Adrenal gland (tissue), 12 donors: ENCODE data around the gene PIP4K2C. TPM values are rescaled to one million over a fixed set of nuclear protein-coding genes. Genes with fewer than 3 reads are reported as not detected.
"Not testable (repeated sequence)": the region's sequence is repeated elsewhere in the genome, so short reads cannot be mapped to it uniquely, and the experiment has no call there.

Source experiments
- DNase-seq, 7 donors: peaks; one replicate each; pipeline ENCODE4 v3.0.0-alpha.2; 2019 to 2020
- H3K27ac ChIP-seq, 5 donors: fragments of 200-600 bp; sonication (generic) in 4 of 5; 1 replicate in 3 of 5; 2 replicates in 2 of 5; pipeline versions ENCODE4 v1.5.1 to v1.8.0; 2016 to 2020; ENCODE audit warnings: mild to moderate bottlenecking in 1 of 5
- H3K27me3 ChIP-seq: fragments of 200-600 bp; 2 replicates; pipeline ENCODE4 v1.8.0; 2021
- H3K36me3 ChIP-seq, 2 donors: fragments of 200-600 bp; replicated peaks in 1 of 2; 1 replicate in 1 of 2; 2 replicates in 1 of 2; pipeline versions ENCODE4 v1.5.1 to v1.8.0; 2018 to 2022
- H3K4me1 ChIP-seq, 2 donors: fragments of 200-600 bp; replicated peaks in 1 of 2; 1 replicate in 1 of 2; 2 replicates in 1 of 2; pipeline versions ENCODE4 v1.5.1 to v1.8.0; 2018 to 2021
- H3K4me3 ChIP-seq, 4 donors: fragments of 200-600 bp; sonication (generic) in 3 of 4; one replicate each; pipeline ENCODE4 v1.5.1; 2016 to 2018
- H3K9me3 ChIP-seq, 3 donors: fragments of 200-600 bp; sonication (generic) in 1 of 3; replicated peaks in 1 of 3; 1 replicate in 2 of 3; 2 replicates in 1 of 3; pipeline versions ENCODE4 v1.5.1 to v1.8.0; 2016 to 2021
- POLR2A ChIP-seq, 2 donors: fragments of 450-650 bp; IDR thresholded peaks; one replicate each; pipeline ENCODE4 v1.6.1; 2017; ENCODE audit warnings: antibody characterized with exemption in 2 of 2, mild to moderate bottlenecking in 2 of 2, moderate library complexity in 1 of 2
- WGBS, 4 donors: extraction: QIAGEN DNeasy Blood & Tissue Kit in 2 of 4; methylation state at CpG; one replicate each; pipeline versions ENCODE4 v1.1.5 to v1.1.7; 2013 to 2017; 5-methylcytosine and 5-hydroxymethylcytosine counted together
- intact Hi-C, 2 donors: fragments of 100-400 bp; cut with DNase I; formaldehyde crosslinking; loops; one replicate each; pipeline versions ENCODE4 v1.14.1 to v1.15.0; 2022 to 2023
- polyA plus RNA-seq, 3 donors: library from polyadenylated mRNA; stranded (reverse); fragments of 200-250 nt in 2 of 3; fragments of 350-450 nt in 1 of 3; fragmentation: Illumina TruSeq in 1 of 3; extraction: RNeasy Lipid Tissue Mini Kit (QIAGEN cat#74804) in 1 of 3; gene quantifications; one replicate each; pipeline ENCODE4 v1.2.3, GENCODE V29; 2013 to 2014
- total RNA-seq, 9 donors: library from RNA; depleted of rRNA in 4 of 9; stranded (reverse); fragments of >200 nt in 4 of 9; fragments of 120-200 nt in 1 of 9; fragmentation: NEBNext Ultra II Directional in 1 of 9; extraction: Animal tissue kit (Norgen Biotek cat#: 25700) in 1 of 9; gene quantifications; one replicate each; pipeline versions ENCODE4 v1.1.0 to v1.2.4, GENCODE V29; 2013 to 2023
- TF ChIP-seq, protein P1 (sequence below), 6 experiments: fragments of 450-650 bp in 4 of 6; fragments of 200-600 bp in 2 of 6; sonication (generic) in 1 of 6; IDR thresholded peaks; 1 replicate in 5 of 6; 2 replicates in 1 of 6; pipeline versions ENCODE4 v1.5.1 to v1.8.0; 2016 to 2021; ENCODE audit warnings: antibody characterized with exemption in 6 of 6, mild to moderate bottlenecking in 2 of 6, moderate library complexity in 1 of 6
- donor health status: healthy with polysubstance abuse.
- donor health status: Bipolar disorder and iron deficiency.
- donor health status: DM: yes; HTN: yes; CAD: no.
- donor health status: DM: no; HTN: no; CAD: no.
- donor health status: DM: no; HTN: no; CAD: no.
- donor health status: DM: yes; HTN: yes; CAD: no.

Gene PIP4K2C
- total and polyA plus RNA-seq, 12 donors, result 8.1 to 75.9 (median 28.2) TPM

DNA sequence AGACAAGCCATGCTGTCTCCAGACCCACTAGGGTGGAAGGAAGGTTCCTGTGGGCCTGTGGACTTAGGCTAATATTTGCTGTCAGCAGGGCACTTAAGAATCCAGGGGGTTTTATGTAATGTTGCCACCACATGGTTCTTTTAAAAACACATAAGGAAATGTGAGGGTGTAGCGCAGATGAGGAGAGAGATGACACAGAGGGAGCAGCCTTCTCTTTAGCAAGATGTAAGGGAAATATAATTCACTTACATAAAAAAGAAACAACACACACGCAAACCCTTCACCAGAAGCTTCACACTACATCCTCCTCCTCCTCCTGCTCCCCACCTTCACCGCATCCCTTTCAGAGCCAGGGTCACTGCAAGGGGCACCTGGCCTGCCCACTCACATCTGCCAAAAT is 4.9 kb upstream of the PIP4K2C start:
- Histone ChIP-seq H3K36me3 (no peaks in the 10 kb centered on the region), H3K27me3 (peaks cover 5% of the 10 kb centered on the region), H3K9me3 (no peaks in the 10 kb centered on the region), H3K27ac (no peak overlapping the region), H3K4me1 (peaks cover 0 to 5% of the 10 kb centered on the region in 2 donors), H3K4me3 (no peak overlapping the region)
- no peak for DNase-seq
- intact Hi-C loops, result no loop called here
- 80 to 90% (median 86%) methylated on average over 3 of the region's 3 CpGs for WGBS, 4 donors
- TF ChIP-seq, protein P1, sequence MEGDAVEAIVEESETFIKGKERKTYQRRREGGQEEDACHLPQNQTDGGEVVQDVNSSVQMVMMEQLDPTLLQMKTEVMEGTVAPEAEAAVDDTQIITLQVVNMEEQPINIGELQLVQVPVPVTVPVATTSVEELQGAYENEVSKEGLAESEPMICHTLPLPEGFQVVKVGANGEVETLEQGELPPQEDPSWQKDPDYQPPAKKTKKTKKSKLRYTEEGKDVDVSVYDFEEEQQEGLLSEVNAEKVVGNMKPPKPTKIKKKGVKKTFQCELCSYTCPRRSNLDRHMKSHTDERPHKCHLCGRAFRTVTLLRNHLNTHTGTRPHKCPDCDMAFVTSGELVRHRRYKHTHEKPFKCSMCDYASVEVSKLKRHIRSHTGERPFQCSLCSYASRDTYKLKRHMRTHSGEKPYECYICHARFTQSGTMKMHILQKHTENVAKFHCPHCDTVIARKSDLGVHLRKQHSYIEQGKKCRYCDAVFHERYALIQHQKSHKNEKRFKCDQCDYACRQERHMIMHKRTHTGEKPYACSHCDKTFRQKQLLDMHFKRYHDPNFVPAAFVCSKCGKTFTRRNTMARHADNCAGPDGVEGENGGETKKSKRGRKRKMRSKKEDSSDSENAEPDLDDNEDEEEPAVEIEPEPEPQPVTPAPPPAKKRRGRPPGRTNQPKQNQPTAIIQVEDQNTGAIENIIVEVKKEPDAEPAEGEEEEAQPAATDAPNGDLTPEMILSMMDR (IDR thresholded peaks at IDR 0.05), result no peak
- no peak for TF ChIP-seq POLR2A (IDR thresholded peaks at IDR 0.05)

GRCh38 chr12:57586832-57587429 is 4.1 kb upstream of the PIP4K2C start:
- H3K4me3 ChIP-seq, result no peak overlapping the region
- H3K36me3 ChIP-seq, result no peaks in the 10 kb centered on the region
- intact Hi-C loops, result no loop called here
- 73 to 86% (median 81%) methylated on average over 3 of the region's 3 CpGs for WGBS, 4 donors
- H3K27ac ChIP-seq, result no peak overlapping the region
- peaks cover 2% of the 10 kb centered on the region for H3K27me3 ChIP-seq
- H3K4me1 ChIP-seq, result peaks cover 5 to 9% of the 10 kb centered on the region in 2 donors
- DNase-seq, result no peak
- no peak for TF ChIP-seq POLR2A (IDR thresholded peaks at IDR 0.05)
- TF ChIP-seq, protein P1 (IDR thresholded peaks at IDR 0.05), result no peak
- no peaks in the 10 kb centered on the region for H3K9me3 ChIP-seq

DNA sequence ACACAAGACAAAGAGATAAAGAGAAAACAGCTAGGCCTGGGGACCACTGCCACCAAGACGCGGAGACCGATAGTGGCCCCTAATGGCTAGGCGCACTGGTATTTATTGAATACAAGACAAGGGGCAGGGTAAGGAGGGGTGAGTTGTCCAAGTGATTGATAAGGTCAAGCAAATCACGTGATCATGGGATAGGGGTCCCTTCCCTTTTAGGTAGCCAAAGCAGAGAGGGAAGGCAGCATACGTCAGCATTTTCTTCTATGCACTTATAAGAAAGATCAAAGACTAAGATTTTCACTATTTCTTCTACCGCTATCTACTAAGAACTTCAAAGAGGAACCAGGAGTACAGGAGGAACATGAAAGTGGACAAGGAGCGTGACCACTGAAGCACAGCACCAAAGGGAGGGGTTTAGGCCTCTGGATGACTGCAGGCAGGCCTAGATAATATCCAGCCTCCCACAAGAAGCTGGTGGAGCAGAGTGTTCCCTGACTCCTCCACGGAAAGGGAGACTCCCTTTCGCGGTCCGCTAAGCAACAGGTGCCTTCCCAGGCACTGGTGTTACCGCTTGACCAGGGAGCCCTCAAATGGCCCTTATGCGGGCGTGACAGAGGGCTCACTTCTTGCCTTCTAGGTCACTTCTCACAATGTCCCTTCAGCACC is 1.9 kb upstream of the PIP4K2C start:
- H3K4me3 ChIP-seq, H3K9me3 ChIP-seq, DNase-seq, H3K36me3 ChIP-seq, intact Hi-C loops, H3K27ac ChIP-seq, H3K27me3 ChIP-seq: not testable (repeated sequence)
- H3K4me1 ChIP-seq, result peaks cover 7 to 14% of the 10 kb centered on the region in 2 donors
- WGBS, 4 donors, result 78 to 87% (median 84%) methylated on average over 9 to 15 of the region's 15 CpGs

DNA sequence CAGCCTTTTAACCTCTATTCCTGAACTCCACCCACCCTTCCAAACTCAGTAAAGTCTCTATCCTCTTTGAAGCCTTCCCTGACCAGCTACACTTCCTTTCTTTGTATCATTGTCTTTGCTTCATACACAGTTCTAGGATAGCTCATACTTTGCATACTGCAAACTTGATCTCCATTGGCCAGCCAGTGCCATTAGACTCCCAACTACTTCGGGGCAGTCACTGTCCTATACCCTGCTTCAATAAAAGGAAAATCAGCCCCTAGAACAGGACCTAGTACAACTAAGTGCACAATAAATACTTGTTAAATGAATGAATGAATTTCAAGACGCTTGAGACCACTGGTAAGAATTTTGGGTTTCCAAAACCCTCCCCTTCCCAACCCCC is 521 bp upstream of the PIP4K2C start:
- peak overlapping the region in 2 of 4 donors; percentile 82 to 92 for H3K4me3 ChIP-seq
- peaks cover 0 to 1% of the 10 kb centered on the region in 2 donors for H3K36me3 ChIP-seq
- no peak for DNase-seq
- peak overlapping the region in 3 of 5 donors; percentile 49 to 79 (median 70) for H3K27ac ChIP-seq
- no peaks in the 10 kb centered on the region for H3K27me3 ChIP-seq
- no peaks in the 10 kb centered on the region for H3K9me3 ChIP-seq
- peaks cover 7 to 14% of the 10 kb centered on the region in 2 donors for H3K4me1 ChIP-seq
- WGBS, 4 donors, result 10 to 20% (median 12%) methylated on average over 2 of the region's 2 CpGs
- TF ChIP-seq, protein P1 (IDR thresholded peaks at IDR 0.05), result no peak
- TF ChIP-seq POLR2A (IDR thresholded peaks at IDR 0.05), result no peak
- intact Hi-C loops, result no loop called here
